Transverse colon (tissue), 4 donors: ENCODE measurements around the gene ADM2. TPM values are rescaled to one million over a fixed set of nuclear protein-coding genes. Genes with fewer than 3 reads are reported as not detected.

Source experiments
- DNase-seq: peaks from one replicate; pipeline ENCODE4 v3.0.0-alpha.2; 2019
- H3K27ac ChIP-seq, 4 donors: fragments of 200-600 bp; sonication (generic); 2 replicates each; pipeline ENCODE4 v1.5.1; 2016 to 2018; ENCODE audit warnings: inconsistent platforms in 4 of 4
- H3K27me3 ChIP-seq: fragments of 200-600 bp; sonication (generic); 2 replicates; pipeline ENCODE4 v1.5.1; 2017; ENCODE audit warnings: inconsistent platforms
- H3K36me3 ChIP-seq, 4 donors: fragments of 200-600 bp; sonication (generic); 2 replicates each; pipeline ENCODE4 v1.5.1; 2017 to 2019; ENCODE audit warnings: inconsistent platforms in 4 of 4
- H3K4me1 ChIP-seq, 4 donors: fragments of 200-600 bp; sonication (generic); 2 replicates each; pipeline ENCODE4 v1.5.1; 2017 to 2020; ENCODE audit warnings: inconsistent platforms in 4 of 4
- H3K4me3 ChIP-seq, 4 donors: fragments of 200-600 bp; sonication (generic); 1 replicate in 1 of 4; 2 replicates in 3 of 4; pipeline versions ENCODE4 v1.5.1 to v1.6.1; 2017 to 2019; ENCODE audit warnings: inconsistent platforms in 4 of 4
- H3K9me3 ChIP-seq, 2 donors: fragments of 200-600 bp; sonication (generic); 2 replicates each; pipeline ENCODE4 v1.5.1; 2017 to 2019; ENCODE audit warnings: inconsistent platforms in 2 of 2
- CTCF ChIP-seq, 5 experiments: fragments of 200-600 bp in 3 of 5; fragments of 450-650 bp in 2 of 5; sonication (generic) in 3 of 5; IDR thresholded peaks; 1 replicate in 2 of 5; 2 replicates in 3 of 5; pipeline ENCODE4 v1.5.1; 2016 to 2017; ENCODE audit warnings: antibody characterized with exemption in 5 of 5, inconsistent platforms in 3 of 5, mild to moderate bottlenecking in 2 of 5, moderate library complexity in 1 of 5
- EP300 ChIP-seq: sonication (generic); formaldehyde crosslinking; IDR thresholded peaks from one replicate; pipeline ENCODE4 v1.6.1; 2017; ENCODE audit warnings: antibody characterized with exemption, low read depth
- POLR2A ChIP-seq: fragments of 450-650 bp; IDR thresholded peaks from one replicate; pipeline ENCODE4 v1.6.1; 2016; ENCODE audit warnings: antibody characterized with exemption, mild to moderate bottlenecking, moderate library complexity
- POLR2AphosphoS5 ChIP-seq, 3 donors: sonication (generic); formaldehyde crosslinking; IDR thresholded peaks; one replicate each; pipeline ENCODE4 v1.6.1; 2016; ENCODE audit warnings: antibody characterized with exemption in 3 of 3
- WGBS, 2 donors: methylation state at CpG; one replicate each; pipeline ENCODE4 v1.1.5; 2018; ENCODE audit warnings: low coverage in 1 of 2; 5-methylcytosine and 5-hydroxymethylcytosine counted together
- in situ Hi-C, 4 donors: fragments of 200-750 bp; cut with MboI; loops; one replicate each; pipeline versions ENCODE4 v1.15.0 to v1.15.1; 2017; ENCODE audit warnings: low sequenced_read_pairs in 3 of 4, low pct_ligation_motif_present in 1 of 4, low pct_unique_long_range_greater_than_20kb in 1 of 4
- intact Hi-C: fragments of 100-400 bp; cut with DNase I; formaldehyde crosslinking; loops from one replicate; pipeline ENCODE4 v1.15.1; 2023; ENCODE audit warnings: low total_unique reads
- total RNA-seq, 4 donors: library from RNA; depleted of rRNA; stranded (reverse); fragments of >200 nt; gene quantifications; one replicate each; pipeline ENCODE4 v1.1.0, GENCODE V29; 2016

The ADM2 gene
- total RNA-seq, 4 donors from 2014 or later, result 0.75 to 5.4 (median 1.2) TPM

DNA sequence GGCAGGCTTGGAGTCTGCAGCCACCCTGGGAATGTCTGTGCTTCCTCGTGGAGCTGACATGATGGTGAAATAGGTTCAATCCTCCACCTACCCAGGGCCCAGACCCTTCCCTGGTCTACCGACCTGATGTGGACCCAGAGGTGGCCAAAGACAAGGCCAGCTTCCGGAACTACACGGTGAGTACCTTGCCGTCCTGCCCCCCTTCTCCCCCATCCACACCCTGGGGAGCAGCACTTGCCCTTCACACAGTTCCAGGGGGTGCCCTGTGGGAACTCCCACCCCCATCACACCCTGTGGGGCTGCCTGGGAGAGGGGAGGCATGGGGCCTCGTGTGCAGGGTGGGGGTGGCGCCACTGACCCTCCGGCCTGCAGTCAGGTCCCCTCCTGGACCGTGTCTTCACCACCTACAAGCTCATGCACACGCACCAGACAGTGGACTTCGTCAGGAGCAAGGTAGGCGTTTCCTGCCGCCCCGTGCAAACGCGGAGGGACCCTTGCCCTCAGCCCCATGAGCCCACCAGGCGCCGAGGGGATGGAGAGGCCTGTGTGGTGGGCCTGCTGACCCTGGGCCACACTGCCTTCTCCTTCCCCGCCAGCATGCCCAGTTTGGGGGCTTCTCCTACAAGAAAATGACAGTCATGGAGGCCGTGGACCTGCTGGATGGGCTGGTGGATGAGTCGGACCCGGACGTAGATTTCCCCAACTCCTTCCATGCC, 6.1 kb downstream of the ADM2 start:
- DNase-seq, result no peak
- no peak overlapping the region for H3K4me3 ChIP-seq
- H3K36me3 ChIP-seq, result no peaks in the 10 kb centered on the region
- in situ Hi-C loops, result no loop called here
- no peaks in the 10 kb centered on the region for H3K9me3 ChIP-seq
- no peak overlapping the region for H3K27ac ChIP-seq
- intact Hi-C loops, result no loop called here
- H3K4me1 ChIP-seq, result peaks cover 5 to 12% (median 10%) of the 10 kb centered on the region in 4 donors
- TF ChIP-seq CTCF (IDR thresholded peaks at IDR 0.05) (no peak), POLR2A (no peak), EP300 (no peak), POLR2AphosphoS5 (IDR thresholded peaks at IDR 0.05) (no peak)
- 84% methylated on average over 23 of the region's 23 CpGs; no CpG with 5 or more reads in 1 of the 2 donors for WGBS, 2 donors
- H3K27me3 ChIP-seq, result peaks cover 7% of the 10 kb centered on the region

GRCh38 chr22:50488006-50488677, 6.8 kb downstream of the ADM2 start:
- no peak for DNase-seq
- 88% methylated on average over 10 of the region's 18 CpGs; no CpG with 5 or more reads in 1 of the 2 donors for WGBS, 2 donors
- Histone ChIP-seq H3K9me3 (no peaks in the 10 kb centered on the region), H3K4me1 (peaks cover 5 to 12% (median 10%) of the 10 kb centered on the region in 4 donors), H3K36me3 (no peaks in the 10 kb centered on the region), H3K4me3 (no peak overlapping the region), H3K27me3 (peaks cover under 1% of the 10 kb centered on the region), H3K27ac (no peak overlapping the region)
- TF ChIP-seq CTCF (IDR thresholded peaks at IDR 0.05), result no peak
- no peak for TF ChIP-seq POLR2AphosphoS5 (IDR thresholded peaks at IDR 0.05)
- TF ChIP-seq POLR2A, result no peak
- TF ChIP-seq EP300, result no peak
- in situ Hi-C loops, result no loop called here
- intact Hi-C loops, result no loop called here

- DNase-seq, result no peak
- Histone ChIP-seq H3K9me3 (no peaks in the 10 kb centered on the region), H3K4me3 (no peak overlapping the region), H3K36me3 (no peaks in the 10 kb centered on the region), H3K4me1 (peaks cover 5 to 10% (median 8%) of the 10 kb centered on the region in 4 donors), H3K27ac (no peak overlapping the region), H3K27me3 (no peaks in the 10 kb centered on the region)
- intact Hi-C loops, result no loop called here
- in situ Hi-C loops, result no loop called here
- TF ChIP-seq EP300 (no peak), CTCF (IDR thresholded peaks at IDR 0.05) (no peak), POLR2A (no peak), POLR2AphosphoS5 (IDR thresholded peaks at IDR 0.05) (no peak)
- WGBS, 2 donors, result 83 to 84% methylated on average over 12 to 19 of the region's 19 CpGs
Observed at GRCh38 chr22:50488886-50489285, 7.5 kb downstream of the ADM2 start.

DNA sequence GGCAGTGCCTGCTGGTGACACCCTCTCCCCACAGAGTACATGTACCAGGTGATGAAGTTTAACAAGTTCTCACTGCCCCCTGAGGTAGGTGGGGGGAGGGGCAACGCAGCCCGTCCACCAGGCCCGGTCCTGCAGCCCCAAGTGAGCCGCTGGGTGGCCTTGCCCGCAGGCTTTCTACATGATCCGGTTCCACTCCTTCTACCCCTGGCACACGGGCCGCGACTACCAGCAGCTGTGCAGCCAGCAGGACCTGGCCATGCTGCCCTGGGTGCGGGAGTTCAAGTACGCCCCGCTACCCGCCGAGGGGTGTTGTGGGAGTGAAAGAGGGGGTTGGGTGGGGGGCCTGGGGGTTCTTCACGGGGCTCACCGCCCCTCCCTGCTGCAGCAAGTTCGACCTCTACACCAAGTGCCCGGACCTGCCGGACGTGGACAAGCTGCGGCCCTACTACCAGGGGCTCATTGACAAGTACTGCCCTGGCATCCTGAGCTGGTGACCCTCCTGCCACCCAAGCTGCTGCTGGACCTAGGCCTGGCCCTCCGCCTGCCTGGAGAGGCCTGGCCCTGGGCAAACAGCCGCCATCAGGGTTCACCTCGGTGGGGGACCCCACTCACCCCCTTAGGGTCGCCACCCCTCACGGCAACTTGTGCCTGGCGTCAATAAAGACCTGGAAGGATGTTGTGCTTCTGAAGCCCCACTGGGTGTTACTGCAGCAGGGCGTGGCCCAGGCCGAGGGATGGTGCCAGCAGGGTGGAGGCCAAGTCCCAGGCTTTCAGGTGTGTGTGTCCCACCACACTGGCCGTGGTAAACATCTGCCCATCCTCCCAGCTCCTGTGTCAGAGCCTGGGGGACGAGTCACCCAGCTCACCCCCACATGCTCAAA, 8.3 kb downstream of the ADM2 start:
- in situ Hi-C loops (loop anchor here in 1 of 4 donors (10.0 kb wide), 1 partner anchor 225 kb away; the partner anchor contains the start of gene MAPK12), intact Hi-C loops (no loop called here)
- Histone ChIP-seq H3K9me3 (no peaks in the 10 kb centered on the region), H3K4me1 (peaks cover 0 to 3% (median 1%) of the 10 kb centered on the region in 4 donors), H3K36me3 (no peaks in the 10 kb centered on the region), H3K27ac (no peak overlapping the region), H3K27me3 (no peaks in the 10 kb centered on the region), H3K4me3 (no peak overlapping the region)
- DNase-seq, result no peak
- WGBS, 2 donors, result 80% methylated on average over 26 of the region's 31 CpGs; no CpG with 5 or more reads in 1 of the 2 donors
- TF ChIP-seq POLR2AphosphoS5 (IDR thresholded peaks at IDR 0.05), result no peak
- TF ChIP-seq EP300, result no peak
- no peak for TF ChIP-seq POLR2A
- TF ChIP-seq CTCF (IDR thresholded peaks at IDR 0.05), result no peak
